ENCODE measurements around the gene TLX3.
"Not testable (repeated sequence)": the region's sequence is repeated elsewhere in the genome, so short reads cannot be mapped to it uniquely, and the experiment has no call there.

The TLX3 gene

GRCh38 chr5:171330021-171330420 is 21.0 kb downstream of the TLX3 start:
- no peak for DNase-seq

- no peak for DNase-seq
Measured at GRCh38 chr5:171335616-171336015, 26.6 kb downstream of the TLX3 start.

GRCh38 chr5:171336521-171337209 is 27.6 kb downstream of the TLX3 start:
- peak; percentile 16 for DNase-seq

DNA sequence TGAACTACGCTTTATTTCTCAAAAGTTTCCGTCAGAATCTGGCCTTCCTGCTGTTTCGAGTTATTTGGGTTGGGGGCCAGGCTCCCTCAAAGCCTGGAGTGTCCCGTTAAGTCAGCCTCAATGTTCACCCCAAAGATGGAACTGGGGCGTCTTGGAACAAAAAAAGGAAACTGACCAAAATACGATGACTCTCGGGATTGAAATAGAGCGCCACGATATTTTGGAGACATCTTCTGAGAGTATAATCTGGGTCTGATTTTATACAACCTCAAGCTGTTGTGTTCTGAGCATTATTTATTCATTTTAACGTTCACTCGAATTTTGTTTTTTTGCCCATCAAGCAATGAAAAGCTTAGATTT is 28.1 kb downstream of the TLX3 start:
- no peak for DNase-seq

DNA sequence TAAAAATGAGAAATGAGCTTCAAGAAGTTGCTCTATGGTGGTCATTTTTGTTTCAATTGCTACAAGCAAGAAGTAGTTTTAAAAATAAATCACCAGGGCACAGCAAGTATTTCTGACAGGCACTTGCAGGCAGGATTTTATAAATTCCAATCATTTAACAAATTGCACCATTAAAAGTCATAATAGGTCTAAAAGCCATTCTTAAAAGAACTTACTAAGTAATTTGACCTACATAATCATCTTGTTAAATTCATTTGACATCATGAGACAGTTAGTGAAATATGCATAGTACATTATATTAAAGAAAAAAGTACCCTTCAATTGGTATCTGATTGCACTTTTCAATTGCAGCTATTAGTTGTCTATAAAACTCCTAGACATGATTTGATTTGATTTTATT is 31.0 kb downstream of the TLX3 start:
- DNase-seq: no peak

- DNase-seq: no peak
Measured at GRCh38 chr5:171340491-171340890, 31.4 kb downstream of the TLX3 start.

DNA sequence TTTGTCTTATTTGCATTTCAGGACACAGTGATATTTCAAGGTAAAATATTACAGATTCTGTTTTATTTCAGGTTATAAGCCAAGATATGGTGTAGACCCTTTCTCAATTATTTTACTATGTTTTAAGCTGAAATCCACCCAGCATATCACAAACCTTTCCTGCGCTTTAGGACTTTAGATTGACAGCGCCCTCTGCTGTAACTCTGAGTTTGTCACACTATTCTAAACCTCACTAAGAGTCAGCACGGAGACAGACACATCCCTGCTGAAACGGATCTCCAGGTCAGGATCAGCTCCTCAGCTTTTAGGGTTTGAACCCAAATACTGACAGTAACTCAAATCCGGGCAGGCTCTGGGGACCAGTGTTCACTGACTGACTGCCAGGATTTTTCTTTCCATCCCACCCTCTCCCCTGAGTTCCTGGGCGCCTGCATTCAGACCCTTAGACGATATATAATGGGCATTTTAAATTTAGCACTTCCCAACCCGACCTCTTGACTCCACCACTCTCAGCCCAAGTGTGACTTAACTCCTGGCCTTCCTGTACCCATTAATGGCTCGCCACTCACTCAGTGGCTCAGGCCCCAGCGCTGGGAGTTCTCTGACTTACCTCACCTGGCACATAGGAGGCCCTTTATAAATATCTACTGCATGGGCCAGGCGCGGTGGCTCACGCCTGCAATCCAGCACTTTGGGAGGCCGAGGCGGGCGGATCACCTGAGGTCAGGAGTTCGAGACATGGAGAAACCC is 33.5 kb downstream of the TLX3 start:
- DNase-seq: no peak

GRCh38 chr5:171344936-171345608 is 36.0 kb downstream of the TLX3 start:
- DNase-seq: no peak

DNA sequence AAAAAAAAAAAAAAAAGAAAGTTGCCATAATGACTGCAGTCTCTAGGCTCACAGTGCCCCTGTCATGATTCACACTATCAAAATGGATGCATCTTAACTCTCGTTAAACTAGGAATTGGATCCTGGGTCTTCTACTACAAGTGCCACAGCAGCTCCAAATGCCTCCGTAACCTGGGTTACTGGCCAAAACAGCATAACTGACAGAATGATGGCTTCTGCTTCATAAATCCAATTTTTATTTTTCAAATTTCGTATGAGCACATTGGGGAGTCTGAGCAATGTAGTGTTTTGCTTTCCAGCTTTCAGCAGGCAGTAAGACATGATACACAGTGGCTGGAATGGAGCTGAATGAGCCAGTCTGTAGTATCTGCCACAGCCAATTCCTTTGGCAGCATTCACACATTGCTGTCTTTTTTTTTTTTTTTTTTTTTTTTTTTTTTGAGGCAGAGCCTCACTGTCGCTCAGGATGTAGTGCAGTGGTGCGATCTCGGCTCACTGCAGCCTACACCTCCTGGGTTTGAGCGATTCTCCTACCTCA is 42.6 kb downstream of the TLX3 start:
- DNase-seq: no peak

DNA sequence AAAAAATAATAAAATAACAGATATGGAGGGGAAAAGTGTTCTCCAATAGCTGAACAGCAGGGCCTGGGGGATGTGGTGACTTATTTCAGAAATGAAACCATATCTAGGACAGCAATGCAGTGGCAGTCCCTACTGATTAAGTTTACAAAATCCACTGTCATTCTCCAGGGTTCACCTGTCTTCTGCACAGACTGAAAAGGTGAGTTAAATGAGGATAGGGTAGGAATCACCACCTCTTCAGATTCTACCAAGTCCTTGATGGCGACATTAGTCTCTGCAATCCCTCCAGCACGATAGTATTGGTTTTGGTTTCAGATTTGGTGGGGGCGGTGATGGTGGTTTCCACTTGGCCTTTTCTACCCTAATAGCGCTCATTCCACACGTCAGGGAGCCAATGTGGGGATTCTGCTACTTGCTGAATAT is 46.3 kb downstream of the TLX3 start:
- DNase-seq: no peak

DNA sequence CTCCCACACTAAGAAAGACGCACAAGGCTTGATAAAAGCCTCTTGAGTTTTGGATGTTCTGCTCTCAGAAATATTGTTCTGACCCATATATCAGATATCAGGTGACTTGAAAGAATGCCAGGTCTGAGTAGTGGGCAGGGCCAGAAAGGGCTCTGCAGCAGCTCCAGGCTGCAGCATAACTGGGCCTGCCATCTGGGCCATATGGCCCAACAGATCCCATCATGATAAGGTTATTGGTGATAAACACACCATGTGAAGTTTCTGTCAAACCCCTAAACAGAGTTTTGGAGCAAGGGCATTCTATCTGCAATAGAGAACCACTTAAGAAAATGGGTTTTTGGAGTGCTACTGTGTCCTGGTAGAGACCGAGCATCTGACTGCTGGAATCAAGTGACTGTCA is 48.8 kb downstream of the TLX3 start:
- DNase-seq: no peak

GRCh38 chr5:171361151-171361550 is 52.1 kb downstream of the TLX3 start:
- DNase-seq: not testable (repeated sequence)

Measured in activated naive CD4-positive, alpha-beta T cell treated with anti-CD3 and anti-CD28 coated beads, Interleukin-2, amount 50 U/mL, for 16 hours (primary cell).